Breast epithelium (tissue), 4 donors: ENCODE data around the gene STOX2. TPM values are rescaled to one million over a fixed set of nuclear protein-coding genes. Genes with fewer than 3 reads are reported as not detected.

Experiments
- DNase-seq, 2 donors: peaks; one replicate each; pipeline ENCODE4 v3.0.0-alpha.2; 2019; ENCODE audit warnings: low spot score in 2 of 2
- H3K27ac ChIP-seq, 2 donors: fragments of 200-600 bp; sonication (generic) in 1 of 2; one replicate each; pipeline ENCODE4 v1.5.1; 2016 to 2019; ENCODE audit warnings: mild to moderate bottlenecking in 1 of 2
- H3K27me3 ChIP-seq, 2 donors: fragments of 200-600 bp; sonication (generic) in 1 of 2; one replicate each; pipeline versions ENCODE4 v1.5.1 to v1.6.0; 2017 to 2019; ENCODE audit warnings: control low read depth in 1 of 2, mild to moderate bottlenecking in 1 of 2
- H3K36me3 ChIP-seq: fragments of 200-600 bp; one replicate; pipeline ENCODE4 v1.5.1; 2019
- H3K4me1 ChIP-seq, 2 donors: fragments of 200-600 bp; sonication (generic); one replicate each; pipeline ENCODE4 v1.5.1; 2016 to 2019; ENCODE audit warnings: control low read depth in 1 of 2
- H3K4me3 ChIP-seq, 3 donors: fragments of 200-600 bp; sonication (generic); 1 replicate in 2 of 3; 2 replicates in 1 of 3; pipeline ENCODE4 v1.5.1; 2016 to 2019; ENCODE audit warnings: mild to moderate bottlenecking in 3 of 3, moderate library complexity in 2 of 3
- H3K9me3 ChIP-seq, 2 donors: fragments of 200-600 bp; sonication (generic) in 1 of 2; one replicate each; pipeline ENCODE4 v1.5.1; 2016 to 2019; ENCODE audit warnings: control low read depth in 1 of 2
- CTCF ChIP-seq, 3 donors: fragments of 450-650 bp; IDR thresholded peaks; one replicate each; pipeline ENCODE4 v1.5.1; 2016 to 2017; ENCODE audit warnings: antibody characterized with exemption in 3 of 3, mild to moderate bottlenecking in 3 of 3, moderate library complexity in 3 of 3
- POLR2A ChIP-seq: fragments of 450-650 bp; IDR thresholded peaks from one replicate; pipeline ENCODE4 v1.6.1; 2016; ENCODE audit warnings: antibody characterized with exemption, mild to moderate bottlenecking, moderate library complexity
- POLR2AphosphoS5 ChIP-seq, 3 donors: sonication (generic); formaldehyde crosslinking; IDR thresholded peaks; one replicate each; pipeline ENCODE4 v1.6.1; 2017; ENCODE audit warnings: antibody characterized with exemption in 3 of 3
- intact Hi-C: fragments of 100-400 bp; cut with DNase I; formaldehyde crosslinking; loops from one replicate; pipeline ENCODE4 v1.15.1; 2023; ENCODE audit warnings: low total_unique reads
- total RNA-seq, 3 donors: library from RNA; depleted of rRNA; stranded (reverse); fragments of >200 nt; gene quantifications; one replicate each; pipeline ENCODE4 v1.1.0, GENCODE V29; 2016

Gene STOX2
- total RNA-seq, 3 donors from 2014 or later, result 7.9 to 11.2 (median 10.7) TPM

GRCh38 chr4:183870997-183871396 lies 34.1 kb upstream of the STOX2 start:
- intact Hi-C loops, result no loop called here
- H3K36me3 ChIP-seq, result no peaks in the 10 kb centered on the region
- TF ChIP-seq CTCF (IDR thresholded peaks at IDR 0.05) (no peak), POLR2AphosphoS5 (IDR thresholded peaks at IDR 0.05) (no peak), POLR2A (no peak)
- H3K27ac ChIP-seq, result no peak overlapping the region
- H3K4me1 ChIP-seq, result no peaks in the 10 kb centered on the region
- DNase-seq, result no peak
- H3K9me3 ChIP-seq, result no peaks in the 10 kb centered on the region
- H3K27me3 ChIP-seq, result no peaks in the 10 kb centered on the region
- no peak overlapping the region for H3K4me3 ChIP-seq

GRCh38 chr4:183871581-183871980 lies 33.5 kb upstream of the STOX2 start:
- no peak overlapping the region for H3K4me3 ChIP-seq
- H3K27ac ChIP-seq, result no peak overlapping the region
- DNase-seq, result no peak
- no peaks in the 10 kb centered on the region for H3K27me3 ChIP-seq
- no peaks in the 10 kb centered on the region for H3K4me1 ChIP-seq
- H3K36me3 ChIP-seq, result no peaks in the 10 kb centered on the region
- TF ChIP-seq POLR2A (no peak), CTCF (IDR thresholded peaks at IDR 0.05) (no peak), POLR2AphosphoS5 (IDR thresholded peaks at IDR 0.05) (no peak)
- H3K9me3 ChIP-seq, result no peaks in the 10 kb centered on the region
- intact Hi-C loops, result no loop called here

- intact Hi-C loops, result no loop called here
- Histone ChIP-seq H3K9me3 (no peaks in the 10 kb centered on the region), H3K27ac (no peak overlapping the region), H3K36me3 (no peaks in the 10 kb centered on the region), H3K27me3 (no peaks in the 10 kb centered on the region), H3K4me1 (no peaks in the 10 kb centered on the region), H3K4me3 (no peak overlapping the region)
- TF ChIP-seq POLR2A (no peak), POLR2AphosphoS5 (IDR thresholded peaks at IDR 0.05) (no peak), CTCF (IDR thresholded peaks at IDR 0.05) (no peak)
- no peak for DNase-seq
Observed at GRCh38 chr4:183872531-183872930, 32.6 kb upstream of the STOX2 start.

GRCh38 chr4:183873409-183874185 lies 31.5 kb upstream of the STOX2 start:
- no peak for DNase-seq
- no peaks in the 10 kb centered on the region for H3K27me3 ChIP-seq
- H3K27ac ChIP-seq, result no peak overlapping the region
- no peaks in the 10 kb centered on the region for H3K36me3 ChIP-seq
- intact Hi-C loops, result no loop called here
- H3K9me3 ChIP-seq, result no peaks in the 10 kb centered on the region
- TF ChIP-seq CTCF (IDR thresholded peaks at IDR 0.05), result no peak
- TF ChIP-seq POLR2A, result no peak
- TF ChIP-seq POLR2AphosphoS5 (IDR thresholded peaks at IDR 0.05), result no peak
- no peaks in the 10 kb centered on the region for H3K4me1 ChIP-seq
- H3K4me3 ChIP-seq, result no peak overlapping the region

- no peak for DNase-seq
- TF ChIP-seq POLR2A, result no peak
- no peak for TF ChIP-seq CTCF (IDR thresholded peaks at IDR 0.05)
- TF ChIP-seq POLR2AphosphoS5 (IDR thresholded peaks at IDR 0.05), result no peak
- Histone ChIP-seq H3K4me3 (no peak overlapping the region), H3K27me3 (no peaks in the 10 kb centered on the region), H3K36me3 (no peaks in the 10 kb centered on the region), H3K4me1 (no peaks in the 10 kb centered on the region), H3K27ac (no peak overlapping the region), H3K9me3 (no peaks in the 10 kb centered on the region)
- intact Hi-C loops, result no loop called here
Observed at GRCh38 chr4:183875251-183875825, 29.8 kb upstream of the STOX2 start.
